Right ventricle myocardium superior (tissue), 1 donor: Measurements from ENCODE around the gene PLXDC1. TPM values are rescaled to one million over a fixed set of nuclear protein-coding genes. Genes with fewer than 3 reads are reported as not detected.
"Not testable (repeated sequence)": the region's sequence is repeated elsewhere in the genome, so short reads cannot be mapped to it uniquely, and the experiment has no call there.

Experiments used
- ATAC-seq: fragments of 200-7000 bp; cut with Tn5 transposase; one replicate; pipeline ENCODE4 v1.9.1; 2020; ENCODE audit warnings: mild to moderate bottlenecking; ENCODE audit not compliant: poor library complexity
- DNase-seq: peaks from one replicate; pipeline ENCODE4 v3.0.0-alpha.2; 2020
- intact Hi-C: fragments of 100-400 bp; cut with DNase I; formaldehyde crosslinking; loops from one replicate; pipeline ENCODE4 v1.11.2; 2022
- total RNA-seq: library from RNA; stranded (reverse); fragmentation: NEBNext Ultra II Directional; extraction: Animal tissue kit (Norgen Biotek cat#: 25700); gene quantifications from one replicate; pipeline ENCODE4 v1.2.1, GENCODE V29; 2021
- donor health status: DM: no; HTN: yes; CAD: no; lungs with severe emphysema.

The PLXDC1 gene
- total RNA-seq, 1 donor from 2014 or later = 14.1 TPM

GRCh38 chr17:39054111-39054645, 97.3 kb downstream of the PLXDC1 start:
- ATAC-seq (no peak), DNase-seq (no peak)
- intact Hi-C loops = no loop called here

GRCh38 chr17:39052423-39052822, 99.0 kb downstream of the PLXDC1 start:
- intact Hi-C loops = not testable (repeated sequence)

GRCh38 chr17:39051001-39051585, 100.3 kb downstream of the PLXDC1 start:
- no peak for DNase-seq
- intact Hi-C loops = no loop called here
- no peak for ATAC-seq

More at GRCh38 chr17:39052423-39052822, 99.0 kb downstream of the PLXDC1 start:
- not testable (repeated sequence) for ATAC-seq, DNase-seq

GRCh38 chr17:39045948-39046679, 105.3 kb downstream of the PLXDC1 start:
- ATAC-seq (no peak), DNase-seq (no peak)
- intact Hi-C loops = no loop called here

- ATAC-seq (no peak), DNase-seq (no peak)
- intact Hi-C loops = no loop called here
These were observed 115.4 kb downstream of the PLXDC1 start for GRCh38 chr17:39036009-39036408.

GRCh38 chr17:39035578-39035977, 115.9 kb downstream of the PLXDC1 start:
- DNase-seq, intact Hi-C loops, ATAC-seq: not testable (repeated sequence)

- intact Hi-C loops = no loop called here
- DNase-seq = no peak
- no peak for ATAC-seq
These were observed 122.7 kb downstream of the PLXDC1 start for GRCh38 chr17:39028690-39029089.

- ATAC-seq (peak; percentile 70), DNase-seq (peak; percentile 49)
- intact Hi-C loops = no loop called here
These were observed 123.9 kb downstream of the PLXDC1 start for GRCh38 chr17:39027455-39028035.

- peak; percentile 96 for ATAC-seq
- peak; percentile 86 for DNase-seq
- intact Hi-C loops = no loop called here
These were observed 124.4 kb downstream of the PLXDC1 start for GRCh38 chr17:39026980-39027451.

- ATAC-seq, DNase-seq, intact Hi-C loops: not testable (repeated sequence)
These were observed 125.1 kb downstream of the PLXDC1 start for GRCh38 chr17:39026346-39026745.

GRCh38 chr17:39022924-39023323, 128.5 kb downstream of the PLXDC1 start:
- no peak for DNase-seq
- no peak for ATAC-seq
- intact Hi-C loops = no loop called here

- intact Hi-C loops, ATAC-seq, DNase-seq: not testable (repeated sequence)
These were observed 131.4 kb downstream of the PLXDC1 start for GRCh38 chr17:39020037-39020436.

- intact Hi-C loops = no loop called here
- no peak for ATAC-seq
- DNase-seq = no peak
These were observed 132.9 kb downstream of the PLXDC1 start for GRCh38 chr17:39018267-39019134.

GRCh38 chr17:39016193-39017153, 135.0 kb downstream of the PLXDC1 start:
- DNase-seq = no peak
- no peak for ATAC-seq
- intact Hi-C loops = no loop called here

- no peak for ATAC-seq
- DNase-seq = no peak
- intact Hi-C loops = no loop called here
These were observed 135.9 kb downstream of the PLXDC1 start for GRCh38 chr17:39015546-39015935.

- intact Hi-C loops = no loop called here
- no peak for DNase-seq
- ATAC-seq = peak; percentile 20
These were observed 136.5 kb downstream of the PLXDC1 start for GRCh38 chr17:39014795-39015545.
